SK-N-SH (cell line): Measurements from ENCODE around the gene FOXD4L1. TPM values are rescaled to one million over a fixed set of nuclear protein-coding genes. Genes with fewer than 3 reads are reported as not detected.
A peak's percentile ranks its signal among the peaks of the same experiment; 100 is the strongest.
"Not testable (repeated sequence)": the region's sequence is repeated elsewhere in the genome, so short reads cannot be mapped to it uniquely, and the experiment has no call there.

Source experiments
- CTCF ChIA-PET: fragments of 300-600, 350-600 bp; formaldehyde crosslinking; extraction: SDS; loops from one replicate; lab custom pipeline; 2021; lab: Yijun Ruan, JAX
- POLR2A ChIA-PET: fragments of 350-600 bp; sonication (Branson Sonifier 250); formaldehyde crosslinking; extraction: SDS; loops from one replicate; lab custom pipeline; 2020; ENCODE audit warnings: antibody characterized with exemption, inconsistent platforms; lab: Yijun Ruan, JAX
- DNase-seq: peaks from one replicate; pipeline ENCODE4 v3.0.0; 2012
- H2AFZ ChIP-seq: fragments of 200-600 bp; sonication (generic); 2 replicates; pipeline ENCODE4 v1.8.1; 2016; ENCODE audit warnings: antibody characterized with exemption, mild to moderate bottlenecking, low read depth
- H3F3A ChIP-seq: fragments of 200-600 bp; sonication (generic); replicated peaks from 2 replicates; pipeline ENCODE3; 2016; ENCODE audit warnings: antibody characterized with exemption, mild to moderate bottlenecking; ENCODE audit not compliant: insufficient read depth
- H3K27ac ChIP-seq, 2 experiments: fragments of 200-500 bp in 1 of 2; fragments of 200-600 bp in 1 of 2; sonication (Bioruptor generic) in 1 of 2; sonication (generic), shearing (Covaris generic) in 1 of 2; 2 replicates each; pipeline versions ENCODE4 v1.5.1 to v1.6.1; 2014 to 2016; ENCODE audit warnings: low read depth in 2 of 2, inconsistent platforms in 1 of 2, low read length in 1 of 2, mild to moderate bottlenecking in 1 of 2, mixed read lengths in 1 of 2
- H3K27me3 ChIP-seq: fragments of 200-600 bp; sonication (generic), shearing (Covaris generic); 2 replicates; pipeline ENCODE4 v1.6.1; 2016; ENCODE audit warnings: mixed run types; ENCODE audit not compliant: insufficient read depth
- H3K36me3 ChIP-seq, 2 experiments: fragments of 200-500 bp in 1 of 2; fragments of 200-600 bp in 1 of 2; sonication (Bioruptor generic) in 1 of 2; sonication (generic) in 1 of 2; replicated peaks in 1 of 2; 2 replicates each; pipeline versions ENCODE3 to v1.5.1; 2014 to 2016; ENCODE audit warnings: low read length in 1 of 2, mild to moderate bottlenecking in 1 of 2; ENCODE audit not compliant: insufficient read depth in 2 of 2, control insufficient read depth in 1 of 2
- H3K4me1 ChIP-seq, 2 experiments: fragments of 200-500 bp in 1 of 2; fragments of 200-600 bp in 1 of 2; sonication (Bioruptor generic) in 1 of 2; sonication (generic), shearing (Covaris generic) in 1 of 2; 2 replicates each; pipeline versions ENCODE4 v1.5.1 to v1.6.1; 2014 to 2016; ENCODE audit warnings: low read depth in 1 of 2, low read length in 1 of 2, mixed run types in 1 of 2; ENCODE audit not compliant: insufficient read depth in 2 of 2, control insufficient read depth in 1 of 2
- H3K4me2 ChIP-seq: fragments of 200-600 bp; sonication (generic), shearing (Covaris generic); 2 replicates; pipeline ENCODE4 v1.6.1; 2017; ENCODE audit warnings: mixed run types
- H3K4me3 ChIP-seq, 2 experiments: fragments of 200-500 bp in 1 of 2; fragments of 200-600 bp in 1 of 2; sonication (Bioruptor generic) in 1 of 2; sonication (generic), shearing (Covaris generic) in 1 of 2; 2 replicates each; pipeline versions ENCODE4 v1.5.1 to v1.8.1; 2014 to 2016; ENCODE audit warnings: low read depth in 2 of 2, inconsistent platforms in 1 of 2, low read length in 1 of 2, mild to moderate bottlenecking in 1 of 2, mixed read lengths in 1 of 2, moderate library complexity in 1 of 2
- H3K79me2 ChIP-seq: fragments of 200-600 bp; sonication (generic); 2 replicates; pipeline ENCODE4 v1.8.1; 2017; ENCODE audit warnings: mild to moderate bottlenecking; ENCODE audit not compliant: insufficient read depth
- H3K9ac ChIP-seq: fragments of 200-600 bp; sonication (generic); 2 replicates; pipeline ENCODE4 v1.6.1; 2017; ENCODE audit warnings: mixed run types
- H3K9me2 ChIP-seq: fragments of 200-600 bp; sonication (generic); 2 replicates; pipeline ENCODE4 v1.6.1; 2017; ENCODE audit warnings: mixed run types
- H3K9me3 ChIP-seq: fragments of 200-600 bp; sonication (generic); 2 replicates; pipeline ENCODE4 v1.6.1; 2017; ENCODE audit warnings: mixed run types, mild to moderate bottlenecking, moderate library complexity
- H4K20me1 ChIP-seq: fragments of 200-600 bp; sonication (generic); 2 replicates; pipeline ENCODE4 v1.6.1; 2017; ENCODE audit warnings: mild to moderate bottlenecking, mixed run types; ENCODE audit not compliant: insufficient read depth
- WGBS: methylation state at CpG from one replicate; pipeline ENCODE4 v1.1.6; 2017; ENCODE audit warnings: low lambda C conversion rate; 5-methylcytosine and 5-hydroxymethylcytosine counted together
- polyA plus RNA-seq, 3 experiments: library from polyadenylated mRNA; depleted of rRNA; stranded (reverse); fragments of >200 nt; gene quantifications; 2 replicates each; pipeline ENCODE4 v1.2.3, GENCODE V29; 2012

Gene FOXD4L1
- polyA plus RNA-seq, 1 of the 3 experiments (the other 2 are of a cell fraction) = 0.10 TPM

GRCh38 chr2:113500723-113501038 lies 2.2 kb downstream of the FOXD4L1 start:
- H3K9me3 ChIP-seq, H3K4me2 ChIP-seq, H3K27ac ChIP-seq, H2AFZ ChIP-seq, H3K79me2 ChIP-seq, H3F3A ChIP-seq, H3K4me1 ChIP-seq, H3K36me3 ChIP-seq, H3K9ac ChIP-seq, DNase-seq, CTCF ChIA-PET, POLR2A ChIA-PET, H4K20me1 ChIP-seq, H3K4me3 ChIP-seq, H3K9me2 ChIP-seq: not testable (repeated sequence)
- WGBS = 49% methylated on average over 8 of the region's 8 CpGs
- H3K27me3 ChIP-seq = peaks cover 12% of the 10 kb centered on the region; the same call in 1 of the 2 replicates

- CTCF ChIA-PET, H3K36me3 ChIP-seq, H2AFZ ChIP-seq, H3K9me3 ChIP-seq, H3K4me3 ChIP-seq, H3K27ac ChIP-seq, H3K4me1 ChIP-seq, H3K9ac ChIP-seq, H3F3A ChIP-seq, H4K20me1 ChIP-seq, H3K79me2 ChIP-seq, POLR2A ChIA-PET, H3K9me2 ChIP-seq: not testable (repeated sequence)
- DNase-seq = peak; percentile 0
- Histone ChIP-seq H3K4me2 (peak overlapping the region; percentile 44; the same call in 1 of the 2 replicates), H3K27me3 (peaks cover 12% of the 10 kb centered on the region; the same call in 1 of the 2 replicates)
- WGBS = 6% methylated on average over 12 of the region's 73 CpGs
These were observed 4.0 kb downstream of the FOXD4L1 start for GRCh38 chr2:113502216-113503093.

- H3K4me1 ChIP-seq, POLR2A ChIA-PET, H3K9ac ChIP-seq, H3K9me3 ChIP-seq, H3K36me3 ChIP-seq, H4K20me1 ChIP-seq, CTCF ChIA-PET, H3K79me2 ChIP-seq, H3F3A ChIP-seq, H3K9me2 ChIP-seq, H3K27ac ChIP-seq, H2AFZ ChIP-seq, H3K4me3 ChIP-seq: not testable (repeated sequence)
- Histone ChIP-seq H3K4me2 (peak overlapping the region; percentile 44; the same call in 1 of the 2 replicates), H3K27me3 (peaks cover 17% of the 10 kb centered on the region; the same call in 1 of the 2 replicates)
- 0% methylated on average over 1 of the region's 116 CpGs for WGBS
- DNase-seq = peak; percentile 36
These were observed 4.9 kb downstream of the FOXD4L1 start for GRCh38 chr2:113503094-113504042.

- H3K27ac ChIP-seq, CTCF ChIA-PET, POLR2A ChIA-PET, H3F3A ChIP-seq, H3K79me2 ChIP-seq, H3K36me3 ChIP-seq, H3K4me3 ChIP-seq, H2AFZ ChIP-seq, H3K9me3 ChIP-seq, H3K9me2 ChIP-seq, H3K4me2 ChIP-seq, H3K9ac ChIP-seq, H3K4me1 ChIP-seq, H4K20me1 ChIP-seq: not testable (repeated sequence)
- 0% methylated on average over 8 of the region's 23 CpGs for WGBS
- DNase-seq = peak; percentile 2
- peaks cover 17% of the 10 kb centered on the region; the same call in 1 of the 2 replicates for H3K27me3 ChIP-seq
These were observed 5.6 kb downstream of the FOXD4L1 start for GRCh38 chr2:113504081-113504480.

GRCh38 chr2:113507394-113508140 lies 9.1 kb downstream of the FOXD4L1 start:
- WGBS = 5% methylated on average over 10 of the region's 14 CpGs
- not testable (repeated sequence) for H2AFZ ChIP-seq, H3K9me2 ChIP-seq

More at GRCh38 chr2:113507394-113508140, 9.1 kb downstream of the FOXD4L1 start:
- H4K20me1 ChIP-seq, DNase-seq, H3K4me2 ChIP-seq, H3K79me2 ChIP-seq, H3F3A ChIP-seq, H3K9ac ChIP-seq, H3K36me3 ChIP-seq, H3K4me3 ChIP-seq, CTCF ChIA-PET, H3K27ac ChIP-seq, H3K4me1 ChIP-seq, POLR2A ChIA-PET, H3K9me3 ChIP-seq: not testable (repeated sequence)
- H3K27me3 ChIP-seq = peaks cover 19% of the 10 kb centered on the region; the same call in 1 of the 2 replicates
